PC-9 (cell line): ENCODE data around the gene CACNA1B.
"Not testable (repeated sequence)": the region's sequence is repeated elsewhere in the genome, so short reads cannot be mapped to it uniquely, and the experiment has no call there.

Experiments
- EZH2 ChIP-seq: fragments of 200-600 bp; sonication (generic); IDR thresholded peaks from 2 replicates; pipeline ENCODE4 v1.8.0; 2017; ENCODE audit warnings: antibody characterized with exemption, low read depth
- TF ChIP-seq, protein P1 (sequence below): fragments of 200-600 bp; sonication (generic); conservative IDR thresholded peaks from 2 replicates; pipeline ENCODE4 v1.6.1; 2017; ENCODE audit warnings: mixed run types, antibody characterized with exemption, mild to moderate bottlenecking, moderate library complexity

DNA sequence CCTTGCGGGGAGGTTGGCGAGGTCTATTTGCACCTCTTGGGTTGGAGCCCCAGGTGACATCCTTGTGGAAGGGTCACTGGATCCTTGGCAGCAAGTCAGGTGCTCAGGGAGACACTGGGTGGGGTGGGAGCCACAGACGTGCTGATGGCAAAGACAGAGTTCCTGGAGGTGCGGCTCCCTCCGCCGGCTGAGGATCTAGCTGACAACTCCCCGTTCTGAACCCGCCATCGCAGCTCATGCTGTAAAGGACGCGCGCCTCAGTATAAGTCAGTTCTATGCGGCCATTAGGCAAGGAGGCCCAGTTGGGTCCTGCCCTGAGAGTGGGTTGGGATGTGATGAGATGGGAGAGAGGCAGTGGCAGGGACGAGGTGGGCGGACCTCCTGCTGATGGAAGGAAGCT lies 263.4 kb downstream of the CACNA1B start:
- TF ChIP-seq, protein P1, sequence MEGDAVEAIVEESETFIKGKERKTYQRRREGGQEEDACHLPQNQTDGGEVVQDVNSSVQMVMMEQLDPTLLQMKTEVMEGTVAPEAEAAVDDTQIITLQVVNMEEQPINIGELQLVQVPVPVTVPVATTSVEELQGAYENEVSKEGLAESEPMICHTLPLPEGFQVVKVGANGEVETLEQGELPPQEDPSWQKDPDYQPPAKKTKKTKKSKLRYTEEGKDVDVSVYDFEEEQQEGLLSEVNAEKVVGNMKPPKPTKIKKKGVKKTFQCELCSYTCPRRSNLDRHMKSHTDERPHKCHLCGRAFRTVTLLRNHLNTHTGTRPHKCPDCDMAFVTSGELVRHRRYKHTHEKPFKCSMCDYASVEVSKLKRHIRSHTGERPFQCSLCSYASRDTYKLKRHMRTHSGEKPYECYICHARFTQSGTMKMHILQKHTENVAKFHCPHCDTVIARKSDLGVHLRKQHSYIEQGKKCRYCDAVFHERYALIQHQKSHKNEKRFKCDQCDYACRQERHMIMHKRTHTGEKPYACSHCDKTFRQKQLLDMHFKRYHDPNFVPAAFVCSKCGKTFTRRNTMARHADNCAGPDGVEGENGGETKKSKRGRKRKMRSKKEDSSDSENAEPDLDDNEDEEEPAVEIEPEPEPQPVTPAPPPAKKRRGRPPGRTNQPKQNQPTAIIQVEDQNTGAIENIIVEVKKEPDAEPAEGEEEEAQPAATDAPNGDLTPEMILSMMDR, result not testable (repeated sequence)
- not testable (repeated sequence) for TF ChIP-seq EZH2
